Measurements from ENCODE around the gene SLC29A2.
A peak's percentile ranks its signal among the peaks of the same experiment; 100 is the strongest.
"Not testable (repeated sequence)": the region's sequence is repeated elsewhere in the genome, so short reads cannot be mapped to it uniquely, and the experiment has no call there.

Gene SLC29A2

GRCh38 chr11:66332371-66333219, 39.0 kb downstream of the SLC29A2 start:
- no peak for DNase-seq

- no peak for DNase-seq
These were observed 39.8 kb downstream of the SLC29A2 start for GRCh38 chr11:66331542-66332370.

GRCh38 chr11:66330931-66331330, 40.6 kb downstream of the SLC29A2 start:
- no peak for DNase-seq

- no peak for DNase-seq
These were observed 42.3 kb downstream of the SLC29A2 start for GRCh38 chr11:66329165-66329673.

GRCh38 chr11:66328302-66329144, 43.0 kb downstream of the SLC29A2 start:
- peak; percentile 89 for DNase-seq

GRCh38 chr11:66328031-66328301, 43.6 kb downstream of the SLC29A2 start:
- DNase-seq, result no peak

- DNase-seq, result no peak
These were observed 44.2 kb downstream of the SLC29A2 start for GRCh38 chr11:66327171-66328030.

GRCh38 chr11:66326261-66327111, 45.1 kb downstream of the SLC29A2 start:
- DNase-seq, result peak; percentile 74

GRCh38 chr11:66325263-66325671, 46.3 kb downstream of the SLC29A2 start:
- DNase-seq, result no peak

GRCh38 chr11:66324664-66325063, 46.9 kb downstream of the SLC29A2 start:
- DNase-seq, result no peak

GRCh38 chr11:66323684-66324083, 47.9 kb downstream of the SLC29A2 start:
- DNase-seq, result no peak

- DNase-seq, result no peak
These were observed 48.7 kb downstream of the SLC29A2 start for GRCh38 chr11:66322732-66323427.

- DNase-seq, result no peak
These were observed 50.0 kb downstream of the SLC29A2 start for GRCh38 chr11:66321606-66322005.

- not testable (repeated sequence) for DNase-seq
These were observed 50.8 kb downstream of the SLC29A2 start for GRCh38 chr11:66320748-66321147.

GRCh38 chr11:66320289-66320688, 51.3 kb downstream of the SLC29A2 start:
- DNase-seq, result not testable (repeated sequence)

- DNase-seq, result no peak
These were observed 53.0 kb downstream of the SLC29A2 start for GRCh38 chr11:66318600-66318970.

- peak; percentile 72 for DNase-seq
These were observed 53.6 kb downstream of the SLC29A2 start for GRCh38 chr11:66317723-66318599.

GRCh38 chr11:66317322-66317722, 54.2 kb downstream of the SLC29A2 start:
- DNase-seq, result peak; percentile 58

- peak; percentile 45 for DNase-seq
These were observed 54.7 kb downstream of the SLC29A2 start, which contains the start of gene CD248 for GRCh38 chr11:66316849-66317251. TSS of gene CD248 (minus strand) at chr11:66317044. CDS start at chr11:66317027, 17 bp downstream.

Measured in CD4-positive, alpha-beta T cell treated with Interleukin-17A for 4 hours (primary cell).